Measurements from ENCODE around the gene LRFN2. TPM values are rescaled to one million over a fixed set of nuclear protein-coding genes. Genes with fewer than 3 reads are reported as not detected.

The LRFN2 gene
- polyA plus RNA-seq, 1 of the 3 experiments (the other 2 are of a cell fraction) = 0.02 TPM

DNA sequence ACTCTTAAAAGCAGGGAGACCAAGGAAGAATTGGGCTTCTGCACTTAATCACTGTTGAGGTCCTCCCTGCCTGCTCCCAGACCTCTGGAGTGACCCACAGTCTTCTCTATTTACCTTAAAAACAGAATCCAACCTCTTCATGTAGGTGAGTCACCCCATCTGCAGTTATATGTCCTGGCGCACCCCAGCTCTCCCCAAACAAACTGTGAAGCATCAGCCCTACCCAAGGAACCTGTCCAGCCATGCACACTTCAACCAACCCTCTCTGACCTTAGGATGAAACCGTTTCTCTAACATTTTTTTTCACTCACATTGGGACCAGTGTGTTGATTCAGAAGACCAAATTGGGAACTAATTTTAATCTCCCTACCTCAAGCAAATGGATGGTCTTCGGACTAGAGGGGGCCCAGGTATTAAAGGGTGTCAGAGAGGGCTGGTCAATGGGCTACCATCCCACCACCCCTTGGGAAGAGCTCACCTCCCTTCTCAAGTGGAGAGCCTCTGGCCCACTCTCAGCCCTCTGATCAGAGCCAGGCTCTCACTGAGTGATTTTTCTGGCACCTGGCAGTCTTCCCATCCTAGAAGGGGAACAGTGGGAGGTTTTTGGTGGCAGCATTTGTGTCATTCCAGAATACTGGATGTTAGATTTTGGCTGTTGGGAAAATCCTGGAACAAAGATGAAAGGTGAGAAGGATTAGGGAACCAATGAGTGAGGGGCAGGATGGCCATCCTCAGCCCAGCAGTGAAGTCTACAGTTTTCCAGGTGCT is 203.6 kb downstream of the LRFN2 start:
- no peak for TF ChIP-seq TEAD4 (IDR thresholded peaks at IDR 0.05; ENCODE audit: borderline replicate concordance, insufficient read depth)
- TF ChIP-seq, protein P1, sequence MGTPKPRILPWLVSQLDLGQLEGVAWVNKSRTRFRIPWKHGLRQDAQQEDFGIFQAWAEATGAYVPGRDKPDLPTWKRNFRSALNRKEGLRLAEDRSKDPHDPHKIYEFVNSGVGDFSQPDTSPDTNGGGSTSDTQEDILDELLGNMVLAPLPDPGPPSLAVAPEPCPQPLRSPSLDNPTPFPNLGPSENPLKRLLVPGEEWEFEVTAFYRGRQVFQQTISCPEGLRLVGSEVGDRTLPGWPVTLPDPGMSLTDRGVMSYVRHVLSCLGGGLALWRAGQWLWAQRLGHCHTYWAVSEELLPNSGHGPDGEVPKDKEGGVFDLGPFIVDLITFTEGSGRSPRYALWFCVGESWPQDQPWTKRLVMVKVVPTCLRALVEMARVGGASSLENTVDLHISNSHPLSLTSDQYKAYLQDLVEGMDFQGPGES (IDR thresholded peaks at IDR 0.05; ENCODE audit: low read depth, low read length) = no peak
- no peak for TF ChIP-seq RCOR1 (IDR thresholded peaks at IDR 0.05; ENCODE audit: low read length)
- no peak for TF ChIP-seq TCF12 (IDR thresholded peaks at IDR 0.05)
- no peak for TF ChIP-seq GATA2 (CRISPR knock-in tag; IDR thresholded peaks at IDR 0.05)
- TF ChIP-seq, protein P2, sequence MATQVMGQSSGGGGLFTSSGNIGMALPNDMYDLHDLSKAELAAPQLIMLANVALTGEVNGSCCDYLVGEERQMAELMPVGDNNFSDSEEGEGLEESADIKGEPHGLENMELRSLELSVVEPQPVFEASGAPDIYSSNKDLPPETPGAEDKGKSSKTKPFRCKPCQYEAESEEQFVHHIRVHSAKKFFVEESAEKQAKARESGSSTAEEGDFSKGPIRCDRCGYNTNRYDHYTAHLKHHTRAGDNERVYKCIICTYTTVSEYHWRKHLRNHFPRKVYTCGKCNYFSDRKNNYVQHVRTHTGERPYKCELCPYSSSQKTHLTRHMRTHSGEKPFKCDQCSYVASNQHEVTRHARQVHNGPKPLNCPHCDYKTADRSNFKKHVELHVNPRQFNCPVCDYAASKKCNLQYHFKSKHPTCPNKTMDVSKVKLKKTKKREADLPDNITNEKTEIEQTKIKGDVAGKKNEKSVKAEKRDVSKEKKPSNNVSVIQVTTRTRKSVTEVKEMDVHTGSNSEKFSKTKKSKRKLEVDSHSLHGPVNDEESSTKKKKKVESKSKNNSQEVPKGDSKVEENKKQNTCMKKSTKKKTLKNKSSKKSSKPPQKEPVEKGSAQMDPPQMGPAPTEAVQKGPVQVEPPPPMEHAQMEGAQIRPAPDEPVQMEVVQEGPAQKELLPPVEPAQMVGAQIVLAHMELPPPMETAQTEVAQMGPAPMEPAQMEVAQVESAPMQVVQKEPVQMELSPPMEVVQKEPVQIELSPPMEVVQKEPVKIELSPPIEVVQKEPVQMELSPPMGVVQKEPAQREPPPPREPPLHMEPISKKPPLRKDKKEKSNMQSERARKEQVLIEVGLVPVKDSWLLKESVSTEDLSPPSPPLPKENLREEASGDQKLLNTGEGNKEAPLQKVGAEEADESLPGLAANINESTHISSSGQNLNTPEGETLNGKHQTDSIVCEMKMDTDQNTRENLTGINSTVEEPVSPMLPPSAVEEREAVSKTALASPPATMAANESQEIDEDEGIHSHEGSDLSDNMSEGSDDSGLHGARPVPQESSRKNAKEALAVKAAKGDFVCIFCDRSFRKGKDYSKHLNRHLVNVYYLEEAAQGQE (IDR thresholded peaks at IDR 0.05; ENCODE audit: low read depth, low read length) = no peak
- no peak for TF ChIP-seq YY1 (IDR thresholded peaks at IDR 0.05; ENCODE audit: low read depth)
- TF ChIP-seq RXRA (IDR thresholded peaks at IDR 0.05; ENCODE audit: borderline replicate concordance, low read depth) = no peak
- TF ChIP-seq, protein P3, sequence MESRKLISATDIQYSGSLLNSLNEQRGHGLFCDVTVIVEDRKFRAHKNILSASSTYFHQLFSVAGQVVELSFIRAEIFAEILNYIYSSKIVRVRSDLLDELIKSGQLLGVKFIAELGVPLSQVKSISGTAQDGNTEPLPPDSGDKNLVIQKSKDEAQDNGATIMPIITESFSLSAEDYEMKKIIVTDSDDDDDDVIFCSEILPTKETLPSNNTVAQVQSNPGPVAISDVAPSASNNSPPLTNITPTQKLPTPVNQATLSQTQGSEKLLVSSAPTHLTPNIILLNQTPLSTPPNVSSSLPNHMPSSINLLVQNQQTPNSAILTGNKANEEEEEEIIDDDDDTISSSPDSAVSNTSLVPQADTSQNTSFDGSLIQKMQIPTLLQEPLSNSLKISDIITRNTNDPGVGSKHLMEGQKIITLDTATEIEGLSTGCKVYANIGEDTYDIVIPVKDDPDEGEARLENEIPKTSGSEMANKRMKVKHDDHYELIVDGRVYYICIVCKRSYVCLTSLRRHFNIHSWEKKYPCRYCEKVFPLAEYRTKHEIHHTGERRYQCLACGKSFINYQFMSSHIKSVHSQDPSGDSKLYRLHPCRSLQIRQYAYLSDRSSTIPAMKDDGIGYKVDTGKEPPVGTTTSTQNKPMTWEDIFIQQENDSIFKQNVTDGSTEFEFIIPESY (IDR thresholded peaks at IDR 0.05; ENCODE audit: borderline replicate concordance, low read depth) = no peak
- TF ChIP-seq EP300 (IDR thresholded peaks at IDR 0.05; ENCODE audit: borderline replicate concordance in 1 of 2, low read depth in 1 of 2, low read length in 1 of 2) = no peak
- TF ChIP-seq NFIC (IDR thresholded peaks at IDR 0.05; ENCODE audit: borderline replicate concordance) = no peak
- TF ChIP-seq, protein P4, sequence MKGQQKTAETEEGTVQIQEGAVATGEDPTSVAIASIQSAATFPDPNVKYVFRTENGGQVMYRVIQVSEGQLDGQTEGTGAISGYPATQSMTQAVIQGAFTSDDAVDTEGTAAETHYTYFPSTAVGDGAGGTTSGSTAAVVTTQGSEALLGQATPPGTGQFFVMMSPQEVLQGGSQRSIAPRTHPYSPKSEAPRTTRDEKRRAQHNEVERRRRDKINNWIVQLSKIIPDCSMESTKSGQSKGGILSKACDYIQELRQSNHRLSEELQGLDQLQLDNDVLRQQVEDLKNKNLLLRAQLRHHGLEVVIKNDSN (IDR thresholded peaks at IDR 0.05; ENCODE audit: borderline replicate concordance, low read depth) = no peak
- TF ChIP-seq SIN3A (IDR thresholded peaks at IDR 0.05; ENCODE audit: borderline replicate concordance, low read depth, low read length) = no peak
- TF ChIP-seq NRF1 (IDR thresholded peaks at IDR 0.05; ENCODE audit: low read depth, low read length) = no peak
- no peak for TF ChIP-seq MXI1 (IDR thresholded peaks at IDR 0.05; ENCODE audit: low read depth, low read length)
- no peak for TF ChIP-seq RAD21 (IDR thresholded peaks at IDR 0.05; ENCODE audit: low read length)
- no peak for TF ChIP-seq SMC3 (IDR thresholded peaks at IDR 0.05; ENCODE audit: low read depth, low read length)
- TF ChIP-seq, protein P5, sequence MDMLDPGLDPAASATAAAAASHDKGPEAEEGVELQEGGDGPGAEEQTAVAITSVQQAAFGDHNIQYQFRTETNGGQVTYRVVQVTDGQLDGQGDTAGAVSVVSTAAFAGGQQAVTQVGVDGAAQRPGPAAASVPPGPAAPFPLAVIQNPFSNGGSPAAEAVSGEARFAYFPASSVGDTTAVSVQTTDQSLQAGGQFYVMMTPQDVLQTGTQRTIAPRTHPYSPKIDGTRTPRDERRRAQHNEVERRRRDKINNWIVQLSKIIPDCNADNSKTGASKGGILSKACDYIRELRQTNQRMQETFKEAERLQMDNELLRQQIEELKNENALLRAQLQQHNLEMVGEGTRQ (IDR thresholded peaks at IDR 0.05; ENCODE audit: borderline replicate concordance, low read depth, low read length) = no peak
- no peak for TF ChIP-seq FOXJ3 (CRISPR knock-in tag; IDR thresholded peaks at IDR 0.05)
- no peak for TF ChIP-seq FOXM1 (IDR thresholded peaks at IDR 0.05; ENCODE audit: low read depth)
- 10% methylated on average over 3 of the region's 3 CpGs for WGBS (ENCODE audit: low lambda C conversion rate)

More for the DNA sequence above, 203.6 kb downstream of the LRFN2 start:
- no peaks in the 10 kb centered on the region for H3K27me3 ChIP-seq (ENCODE audit: insufficient read depth)
- H3K9me3 ChIP-seq = no peaks in the 10 kb centered on the region
- H3K27ac ChIP-seq (ENCODE audit: low read depth in 2 of 2, low read length in 1 of 2) = no peak overlapping the region
- H4K20me1 ChIP-seq (ENCODE audit: insufficient read depth) = no peaks in the 10 kb centered on the region
- H3K9ac ChIP-seq = no peak overlapping the region
- no peaks in the 10 kb centered on the region for H3K9me2 ChIP-seq
- H3F3A ChIP-seq (replicated peaks; ENCODE audit: insufficient read depth) = no peaks in the 10 kb centered on the region
- no peak for DNase-seq
- no peaks in the 10 kb centered on the region for H3K4me1 ChIP-seq (ENCODE audit: control insufficient read depth in 1 of 2, insufficient read depth in 2 of 2, low read depth in 1 of 2, low read length in 1 of 2)
- no peaks in the 10 kb centered on the region for H3K36me3 ChIP-seq (replicated peaks in 1 of 2; ENCODE audit: control insufficient read depth in 1 of 2, insufficient read depth in 2 of 2, low read length in 1 of 2)
- ChIA-PET POLR2A (no interaction called here), CTCF (interaction anchor here (1.3 kb wide), 1 partner anchor 200 kb away, joined by 3 read pairs; no protein-coding TSS in a partner anchor)
- H3K4me2 ChIP-seq = no peak overlapping the region
- no peak overlapping the region for H3K4me3 ChIP-seq (ENCODE audit: low read depth in 2 of 2, low read length in 1 of 2)
- H3K79me2 ChIP-seq (ENCODE audit: insufficient read depth) = no peaks in the 10 kb centered on the region
- no peak overlapping the region for H2AFZ ChIP-seq (ENCODE audit: low read depth)
